ENCODE measurements around the gene GSE1. TPM values are rescaled to one million over a fixed set of nuclear protein-coding genes. Genes with fewer than 3 reads are reported as not detected.

The GSE1 gene
- total and polyA plus RNA-seq, 9 of the 15 experiments (the other 6 are each of a cell fraction or from before 2014, with no cell fraction given): 12.2 to 244 (median 57.9) TPM

- no peak for TF ChIP-seq HINFP (tag; conservative IDR thresholded peaks at IDR 0.05; ENCODE audit: low read depth)
- peak in 1 of 2 experiments; percentile 74; a peak in 1 of 4 replicates for TF ChIP-seq ZNF318 (IDR thresholded peaks at IDR 0.05; ENCODE audit: borderline replicate concordance in 1 of 2, low read depth in 1 of 2)
- no peak for TF ChIP-seq NFYB (IDR thresholded peaks at IDR 0.05; ENCODE audit: extremely low read depth, insufficient read length)
- peak; percentile 97 for TF ChIP-seq SMAD4 (CRISPR knock-in tag; conservative IDR thresholded peaks at IDR 0.05)
- TF ChIP-seq ZNF3 (CRISPR knock-in tag; IDR thresholded peaks at IDR 0.05): no peak
- no peak; the same call in 1 of the 2 replicates for TF ChIP-seq ZNF263 (CRISPR knock-in tag; IDR thresholded peaks at IDR 0.05; ENCODE audit: borderline replicate concordance)
- TF ChIP-seq HES1 (IDR thresholded peaks at IDR 0.05; ENCODE audit: low read depth): peak; percentile 23; the same call in 1 of the 2 replicates
- no peak for TF ChIP-seq NCOR1 (IDR thresholded peaks at IDR 0.05)
- no peak; a peak in 1 of 4 replicates for TF ChIP-seq KDM4B (IDR thresholded peaks at IDR 0.05; ENCODE audit: borderline replicate concordance in 2 of 2, low read depth in 1 of 2)
- no peak for TF ChIP-seq ATF3 (IDR thresholded peaks at IDR 0.05)
- TF ChIP-seq ATF3 (CRISPR knock-in tag; conservative IDR thresholded peaks at IDR 0.05): peak; percentile 67; the same call in 1 of the 2 replicates
Observed at GRCh38 chr16:85567101-85567866, 45.8 kb upstream of the GSE1 start (continued).
